Transverse colon (tissue), 4 donors: ENCODE results near the gene MYO1A. TPM values are rescaled to one million over a fixed set of nuclear protein-coding genes. Genes with fewer than 3 reads are reported as not detected.

Source experiments
- DNase-seq: peaks from one replicate; pipeline ENCODE4 v3.0.0-alpha.2; 2019
- H3K27ac ChIP-seq, 4 donors: fragments of 200-600 bp; sonication (generic); 2 replicates each; pipeline ENCODE4 v1.5.1; 2016 to 2018; ENCODE audit warnings: inconsistent platforms in 4 of 4
- H3K27me3 ChIP-seq: fragments of 200-600 bp; sonication (generic); 2 replicates; pipeline ENCODE4 v1.5.1; 2017; ENCODE audit warnings: inconsistent platforms
- H3K36me3 ChIP-seq, 4 donors: fragments of 200-600 bp; sonication (generic); 2 replicates each; pipeline ENCODE4 v1.5.1; 2017 to 2019; ENCODE audit warnings: inconsistent platforms in 4 of 4
- H3K4me1 ChIP-seq, 4 donors: fragments of 200-600 bp; sonication (generic); 2 replicates each; pipeline ENCODE4 v1.5.1; 2017 to 2020; ENCODE audit warnings: inconsistent platforms in 4 of 4
- H3K4me3 ChIP-seq, 4 donors: fragments of 200-600 bp; sonication (generic); 1 replicate in 1 of 4; 2 replicates in 3 of 4; pipeline versions ENCODE4 v1.5.1 to v1.6.1; 2017 to 2019; ENCODE audit warnings: inconsistent platforms in 4 of 4
- H3K9me3 ChIP-seq, 2 donors: fragments of 200-600 bp; sonication (generic); 2 replicates each; pipeline ENCODE4 v1.5.1; 2017 to 2019; ENCODE audit warnings: inconsistent platforms in 2 of 2
- EP300 ChIP-seq: sonication (generic); formaldehyde crosslinking; IDR thresholded peaks from one replicate; pipeline ENCODE4 v1.6.1; 2017; ENCODE audit warnings: antibody characterized with exemption, low read depth
- POLR2A ChIP-seq: fragments of 450-650 bp; IDR thresholded peaks from one replicate; pipeline ENCODE4 v1.6.1; 2016; ENCODE audit warnings: antibody characterized with exemption, mild to moderate bottlenecking, moderate library complexity
- POLR2AphosphoS5 ChIP-seq, 3 donors: sonication (generic); formaldehyde crosslinking; IDR thresholded peaks; one replicate each; pipeline ENCODE4 v1.6.1; 2016; ENCODE audit warnings: antibody characterized with exemption in 3 of 3
- WGBS, 2 donors: methylation state at CpG; one replicate each; pipeline ENCODE4 v1.1.5; 2018; ENCODE audit warnings: low coverage in 1 of 2; 5-methylcytosine and 5-hydroxymethylcytosine counted together
- in situ Hi-C, 4 donors: fragments of 200-750 bp; cut with MboI; loops; one replicate each; pipeline versions ENCODE4 v1.15.0 to v1.15.1; 2017; ENCODE audit warnings: low sequenced_read_pairs in 3 of 4, low pct_ligation_motif_present in 1 of 4, low pct_unique_long_range_greater_than_20kb in 1 of 4
- intact Hi-C: fragments of 100-400 bp; cut with DNase I; formaldehyde crosslinking; loops from one replicate; pipeline ENCODE4 v1.15.1; 2023; ENCODE audit warnings: low total_unique reads
- total RNA-seq, 4 donors: library from RNA; depleted of rRNA; stranded (reverse); fragments of >200 nt; gene quantifications; one replicate each; pipeline ENCODE4 v1.1.0, GENCODE V29; 2016
- TF ChIP-seq, protein P1 (sequence below), 5 experiments: fragments of 200-600 bp in 3 of 5; fragments of 450-650 bp in 2 of 5; sonication (generic) in 3 of 5; IDR thresholded peaks; 1 replicate in 2 of 5; 2 replicates in 3 of 5; pipeline ENCODE4 v1.5.1; 2016 to 2017; ENCODE audit warnings: antibody characterized with exemption in 5 of 5, inconsistent platforms in 3 of 5, mild to moderate bottlenecking in 2 of 5, moderate library complexity in 1 of 5

Gene MYO1A
- total RNA-seq, 4 donors from 2014 or later: 118 to 234 (median 184) TPM

DNA sequence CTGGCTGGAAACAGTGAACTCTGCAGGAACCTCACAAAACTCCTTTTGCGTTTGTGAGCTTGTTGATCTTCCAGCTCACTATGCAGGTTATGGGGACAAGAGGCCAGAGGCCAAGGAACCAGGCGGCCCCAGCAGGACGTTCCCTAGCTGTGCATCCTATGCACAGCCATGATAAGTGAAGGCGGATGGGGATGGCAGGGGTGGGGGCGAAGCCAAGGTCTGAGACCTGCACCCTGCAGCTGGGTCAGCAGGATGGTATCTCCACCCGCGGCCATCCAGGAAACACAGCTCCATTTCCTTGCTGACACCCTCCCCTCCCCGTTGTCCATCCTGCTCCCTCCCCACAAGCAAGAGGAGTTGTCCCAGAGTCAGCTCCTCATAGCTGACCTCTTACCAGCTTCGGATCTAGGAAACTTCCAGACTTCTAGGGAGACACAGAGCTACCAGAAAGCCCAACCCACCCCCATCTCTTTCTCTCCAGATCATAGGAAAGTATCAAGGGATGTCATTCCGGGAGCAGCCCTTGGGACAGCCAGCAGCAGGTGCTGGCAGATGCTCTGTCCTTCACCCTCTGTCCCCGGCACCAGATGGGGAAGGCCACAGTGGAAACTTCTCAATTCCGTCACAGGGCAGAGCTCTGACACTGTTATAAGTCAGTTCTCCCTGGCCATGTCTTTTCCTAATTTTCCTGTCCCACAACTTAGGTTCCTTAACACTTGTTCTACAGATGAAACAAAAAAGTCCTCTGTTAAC, 53.0 kb downstream of the MYO1A start:
- Histone ChIP-seq H3K4me3 (no peak overlapping the region), H3K9me3 (no peaks in the 10 kb centered on the region), H3K4me1 (peaks cover 6 to 19% (median 9%) of the 10 kb centered on the region in 4 donors), H3K27ac (no peak overlapping the region), H3K27me3 (no peaks in the 10 kb centered on the region), H3K36me3 (no peaks in the 10 kb centered on the region)
- no peak for DNase-seq
- intact Hi-C loops: no loop called here
- 83% methylated on average over 12 of the region's 12 CpGs; no CpG with 5 or more reads in 1 of the 2 donors for WGBS, 2 donors
- no peak for TF ChIP-seq EP300
- TF ChIP-seq POLR2AphosphoS5 (IDR thresholded peaks at IDR 0.05): no peak
- TF ChIP-seq POLR2A: no peak
- TF ChIP-seq, protein P1, sequence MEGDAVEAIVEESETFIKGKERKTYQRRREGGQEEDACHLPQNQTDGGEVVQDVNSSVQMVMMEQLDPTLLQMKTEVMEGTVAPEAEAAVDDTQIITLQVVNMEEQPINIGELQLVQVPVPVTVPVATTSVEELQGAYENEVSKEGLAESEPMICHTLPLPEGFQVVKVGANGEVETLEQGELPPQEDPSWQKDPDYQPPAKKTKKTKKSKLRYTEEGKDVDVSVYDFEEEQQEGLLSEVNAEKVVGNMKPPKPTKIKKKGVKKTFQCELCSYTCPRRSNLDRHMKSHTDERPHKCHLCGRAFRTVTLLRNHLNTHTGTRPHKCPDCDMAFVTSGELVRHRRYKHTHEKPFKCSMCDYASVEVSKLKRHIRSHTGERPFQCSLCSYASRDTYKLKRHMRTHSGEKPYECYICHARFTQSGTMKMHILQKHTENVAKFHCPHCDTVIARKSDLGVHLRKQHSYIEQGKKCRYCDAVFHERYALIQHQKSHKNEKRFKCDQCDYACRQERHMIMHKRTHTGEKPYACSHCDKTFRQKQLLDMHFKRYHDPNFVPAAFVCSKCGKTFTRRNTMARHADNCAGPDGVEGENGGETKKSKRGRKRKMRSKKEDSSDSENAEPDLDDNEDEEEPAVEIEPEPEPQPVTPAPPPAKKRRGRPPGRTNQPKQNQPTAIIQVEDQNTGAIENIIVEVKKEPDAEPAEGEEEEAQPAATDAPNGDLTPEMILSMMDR (IDR thresholded peaks at IDR 0.05): no peak
- in situ Hi-C loops: loop anchor here in 1 of 4 donors (10.0 kb wide), 1 partner anchor 242 kb away; the partner anchor contains the start of gene PRIM1

DNA sequence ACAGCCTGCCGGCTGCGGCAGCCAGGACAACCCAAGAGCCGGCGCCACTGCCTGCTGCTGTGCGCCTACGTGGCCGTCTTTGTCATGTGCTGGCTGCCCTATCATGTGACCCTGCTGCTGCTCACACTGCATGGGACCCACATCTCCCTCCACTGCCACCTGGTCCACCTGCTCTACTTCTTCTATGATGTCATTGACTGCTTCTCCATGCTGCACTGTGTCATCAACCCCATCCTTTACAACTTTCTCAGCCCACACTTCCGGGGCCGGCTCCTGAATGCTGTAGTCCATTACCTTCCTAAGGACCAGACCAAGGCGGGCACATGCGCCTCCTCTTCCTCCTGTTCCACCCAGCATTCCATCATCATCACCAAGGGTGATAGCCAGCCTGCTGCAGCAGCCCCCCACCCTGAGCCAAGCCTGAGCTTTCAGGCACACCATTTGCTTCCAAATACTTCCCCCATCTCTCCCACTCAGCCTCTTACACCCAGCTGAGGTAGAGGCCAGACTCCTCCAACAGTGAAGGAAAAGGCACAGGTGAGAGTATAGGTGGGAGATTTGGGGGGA, 53.9 kb downstream of the MYO1A start:
- H3K27me3 ChIP-seq: no peaks in the 10 kb centered on the region
- peaks cover 0 to 18% (median 1%) of the 10 kb centered on the region in 4 donors for H3K4me1 ChIP-seq
- in situ Hi-C loops: loop anchor here in 1 of 4 donors (10.0 kb wide), 1 partner anchor 241 kb away; the partner anchor contains the start of gene PRIM1
- intact Hi-C loops: no loop called here
- H3K27ac ChIP-seq: no peak overlapping the region
- no peaks in the 10 kb centered on the region for H3K36me3 ChIP-seq
- 96 to 100% methylated on average over 1 to 11 of the region's 11 CpGs for WGBS, 2 donors
- TF ChIP-seq, protein P1 (IDR thresholded peaks at IDR 0.05): no peak
- no peak for TF ChIP-seq POLR2AphosphoS5 (IDR thresholded peaks at IDR 0.05)
- no peak for TF ChIP-seq POLR2A
- no peak for TF ChIP-seq EP300
- no peak for DNase-seq
- no peak overlapping the region for H3K4me3 ChIP-seq
- H3K9me3 ChIP-seq: no peaks in the 10 kb centered on the region

DNA sequence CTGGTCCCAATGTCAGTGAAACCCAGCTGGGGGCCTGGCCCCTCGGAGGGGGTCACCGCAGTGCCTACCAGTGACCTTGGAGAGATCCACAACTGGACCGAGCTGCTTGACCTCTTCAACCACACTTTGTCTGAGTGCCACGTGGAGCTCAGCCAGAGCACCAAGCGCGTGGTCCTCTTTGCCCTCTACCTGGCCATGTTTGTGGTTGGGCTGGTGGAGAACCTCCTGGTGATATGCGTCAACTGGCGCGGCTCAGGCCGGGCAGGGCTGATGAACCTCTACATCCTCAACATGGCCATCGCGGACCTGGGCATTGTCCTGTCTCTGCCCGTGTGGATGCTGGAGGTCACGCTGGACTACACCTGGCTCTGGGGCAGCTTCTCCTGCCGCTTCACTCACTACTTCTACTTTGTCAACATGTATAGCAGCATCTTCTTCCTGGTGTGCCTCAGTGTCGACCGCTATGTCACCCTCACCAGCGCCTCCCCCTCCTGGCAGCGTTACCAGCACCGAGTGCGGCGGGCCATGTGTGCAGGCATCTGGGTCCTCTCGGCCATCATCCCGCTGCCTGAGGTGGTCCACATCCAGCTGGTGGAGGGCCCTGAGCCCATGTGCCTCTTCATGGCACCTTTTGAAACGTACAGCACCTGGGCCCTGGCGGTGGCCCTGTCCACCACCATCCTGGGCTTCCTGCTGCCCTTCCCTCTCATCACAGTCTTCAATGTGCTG, 54.6 kb downstream of the MYO1A start:
- Histone ChIP-seq H3K4me1 (peaks cover 0 to 20% (median 1%) of the 10 kb centered on the region in 4 donors), H3K27me3 (no peaks in the 10 kb centered on the region), H3K27ac (no peak overlapping the region), H3K36me3 (no peaks in the 10 kb centered on the region), H3K4me3 (no peak overlapping the region), H3K9me3 (no peaks in the 10 kb centered on the region)
- WGBS, 2 donors: 93% methylated on average over 26 of the region's 26 CpGs; no CpG with 5 or more reads in 1 of the 2 donors
- in situ Hi-C loops: loop anchor here in 1 of 4 donors (10.0 kb wide), 1 partner anchor 241 kb away; the partner anchor contains the start of gene PRIM1
- intact Hi-C loops: no loop called here
- DNase-seq: no peak
- TF ChIP-seq POLR2AphosphoS5 (IDR thresholded peaks at IDR 0.05): no peak
- TF ChIP-seq EP300: no peak
- TF ChIP-seq POLR2A: no peak
- TF ChIP-seq, protein P1 (IDR thresholded peaks at IDR 0.05): no peak
